ENCODE results near the gene BTF3L4.
"Not testable (repeated sequence)": the region's sequence is repeated elsewhere in the genome, so short reads cannot be mapped to it uniquely, and the experiment has no call there.

BTF3L4 gene

GRCh38 chr1:52055066-52055865 lies 829 bp upstream of the BTF3L4 start, which contains the start of gene TXNDC12:
TSS of gene TXNDC12 (minus strand) at chr1:52055191. CDS start at chr1:52055096, 95 bp downstream.
- DNase-seq (ENCODE audit: low read depth) = peak; percentile 92

GRCh38 chr1:52055866-52056162 lies 281 bp upstream of the BTF3L4 start:
- no peak for DNase-seq (ENCODE audit: low read depth)

DNA sequence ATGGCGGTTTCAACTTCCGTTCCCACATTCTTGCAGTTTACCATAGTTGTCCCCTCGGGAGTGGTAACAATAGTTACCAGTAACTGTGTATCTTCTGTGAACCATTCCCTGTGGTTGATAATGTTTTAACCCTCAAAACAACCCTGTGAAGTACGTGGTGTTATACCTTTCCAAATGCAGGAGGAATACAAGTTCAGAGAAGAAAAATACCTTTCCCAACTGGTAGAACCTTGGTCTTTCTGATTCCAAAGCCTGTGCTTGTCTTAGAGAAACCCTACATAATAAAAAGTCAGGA lies 789 bp downstream of the BTF3L4 start:
- DNase-seq (ENCODE audit: low read depth) = no peak

DNA sequence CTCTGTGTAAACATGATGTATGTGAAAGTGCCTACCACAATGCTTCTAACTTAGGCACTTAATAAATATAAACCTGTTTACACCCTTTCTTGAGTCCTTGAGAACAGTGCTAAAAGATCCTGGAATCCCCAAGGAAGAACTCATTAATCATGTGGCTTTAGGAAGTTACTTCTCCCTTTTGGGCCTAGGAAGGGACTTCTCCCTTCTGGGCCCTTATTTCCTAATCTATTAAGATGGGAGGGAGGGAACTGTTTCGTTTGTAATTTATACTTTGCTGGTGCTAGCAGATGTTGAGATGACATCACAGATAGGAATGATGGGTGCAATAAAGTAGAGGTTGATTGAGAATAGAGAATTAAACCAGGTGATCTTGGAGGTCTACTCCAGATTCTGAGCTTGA lies 1.2 kb downstream of the BTF3L4 start:
- no peak for DNase-seq (ENCODE audit: low read depth)

DNA sequence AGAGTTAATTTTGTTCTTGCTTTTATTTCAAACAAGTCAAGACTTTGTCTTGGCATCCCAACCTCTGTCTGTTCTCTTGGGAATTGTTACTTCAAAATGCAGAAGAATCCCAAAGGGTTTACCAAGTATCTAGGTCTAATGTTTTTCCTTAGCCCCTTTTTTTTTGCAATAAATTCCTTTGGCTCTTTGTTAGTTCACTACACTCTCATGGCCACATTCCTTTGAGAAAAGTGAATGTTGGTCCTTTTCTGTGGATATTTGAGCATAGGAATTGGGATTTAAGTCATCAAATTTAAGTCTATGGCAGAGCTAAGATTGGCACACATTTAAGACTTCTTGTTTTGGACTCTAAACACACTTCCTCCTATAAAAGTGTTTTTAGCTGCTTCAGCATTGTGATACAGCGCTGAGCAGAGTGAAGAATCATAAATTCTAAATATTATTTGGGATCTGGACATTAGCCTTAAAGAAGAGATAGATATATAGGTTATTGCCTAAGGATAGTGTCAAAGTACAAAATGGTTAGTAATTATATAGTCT lies 1.9 kb downstream of the BTF3L4 start:
- no peak for DNase-seq (ENCODE audit: low read depth)

DNA sequence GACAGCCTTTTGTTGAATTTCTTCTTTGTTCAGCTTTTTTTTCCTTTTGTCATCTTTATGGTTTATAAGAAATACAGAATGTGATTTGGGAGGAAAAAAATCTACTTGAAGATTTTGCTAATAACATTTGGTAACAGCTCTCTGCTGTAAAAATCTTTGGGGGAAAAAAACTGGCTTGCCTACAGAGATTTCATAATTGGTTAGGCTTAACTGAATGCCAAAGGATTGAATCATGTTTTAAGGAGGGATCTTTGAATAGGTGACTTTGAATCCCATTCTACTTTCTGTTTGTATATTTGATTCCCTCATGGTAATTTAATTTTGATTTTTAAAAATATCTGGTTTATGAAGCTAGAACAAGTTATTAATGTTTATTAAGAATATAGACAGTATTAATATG lies 3.2 kb downstream of the BTF3L4 start:
- no peak for DNase-seq (ENCODE audit: low read depth)

DNA sequence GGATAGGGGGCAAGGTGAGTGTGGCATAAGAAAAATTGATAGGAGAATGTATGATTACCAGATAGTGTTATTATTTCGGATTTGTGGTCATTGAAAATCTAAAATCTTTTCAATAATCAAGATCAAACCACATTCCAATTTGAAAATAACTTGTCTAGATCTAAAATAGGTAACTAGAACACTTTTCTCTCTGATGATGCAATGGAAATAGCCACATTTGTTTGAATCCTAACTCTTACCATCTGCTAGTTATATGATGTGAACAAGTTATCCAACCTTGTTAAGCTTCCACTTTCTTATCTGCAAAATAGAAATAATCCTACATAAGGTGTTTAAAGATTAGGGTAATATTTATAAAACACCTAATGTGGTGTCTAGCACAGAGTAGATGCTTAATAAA lies 3.8 kb downstream of the BTF3L4 start:
- DNase-seq (ENCODE audit: low read depth) = no peak

GRCh38 chr1:52060822-52061221 lies 4.7 kb downstream of the BTF3L4 start:
- DNase-seq (ENCODE audit: low read depth) = no peak

GRCh38 chr1:52063192-52063591 lies 7.1 kb downstream of the BTF3L4 start:
- no peak for DNase-seq (ENCODE audit: low read depth)

- no peak for DNase-seq (ENCODE audit: low read depth)
Observed at GRCh38 chr1:52070704-52071103, 14.6 kb downstream of the BTF3L4 start.

DNA sequence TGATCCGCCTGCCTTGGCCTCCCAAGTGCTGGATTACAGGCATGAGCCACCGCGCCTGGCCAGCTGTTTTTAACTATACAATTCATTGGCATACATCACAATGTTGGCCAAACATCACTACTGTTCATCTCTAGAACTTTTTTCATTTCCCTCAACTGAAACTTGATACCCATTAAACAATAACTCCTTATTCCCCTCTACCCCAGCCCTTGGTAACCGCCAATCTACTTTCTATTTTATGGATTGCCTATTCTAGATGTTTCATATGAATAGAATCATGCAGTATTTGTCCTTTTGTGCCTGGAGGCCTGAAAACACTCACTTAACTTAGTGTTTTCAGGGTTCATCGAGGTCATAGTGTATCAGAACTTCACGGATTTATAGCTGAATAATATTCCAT lies 16.2 kb downstream of the BTF3L4 start:
- no peak for DNase-seq (ENCODE audit: low read depth)

DNA sequence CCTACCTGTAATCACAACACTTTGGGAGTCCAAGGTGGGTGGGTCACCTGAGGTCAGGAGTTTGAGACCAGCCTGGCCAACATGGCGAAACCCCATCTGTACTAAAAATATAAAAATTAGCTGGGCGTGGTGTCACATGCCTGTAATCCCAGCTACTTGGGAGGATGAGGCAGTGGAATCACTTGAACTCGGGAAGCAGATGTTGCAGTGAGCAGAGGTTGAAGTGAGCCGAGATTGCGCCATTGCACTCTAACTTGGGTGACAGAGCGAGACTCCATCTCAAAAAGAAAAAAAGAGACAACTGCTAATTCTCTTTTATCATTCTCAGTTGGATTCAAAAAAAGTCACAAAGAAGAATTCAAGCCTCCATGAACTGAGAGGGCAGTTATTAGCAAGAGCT lies 21.2 kb downstream of the BTF3L4 start:
- DNase-seq (ENCODE audit: low read depth) = not testable (repeated sequence)

- DNase-seq (ENCODE audit: low read depth) = no peak
Observed at GRCh38 chr1:52080014-52080415, 23.9 kb downstream of the BTF3L4 start.

DNA sequence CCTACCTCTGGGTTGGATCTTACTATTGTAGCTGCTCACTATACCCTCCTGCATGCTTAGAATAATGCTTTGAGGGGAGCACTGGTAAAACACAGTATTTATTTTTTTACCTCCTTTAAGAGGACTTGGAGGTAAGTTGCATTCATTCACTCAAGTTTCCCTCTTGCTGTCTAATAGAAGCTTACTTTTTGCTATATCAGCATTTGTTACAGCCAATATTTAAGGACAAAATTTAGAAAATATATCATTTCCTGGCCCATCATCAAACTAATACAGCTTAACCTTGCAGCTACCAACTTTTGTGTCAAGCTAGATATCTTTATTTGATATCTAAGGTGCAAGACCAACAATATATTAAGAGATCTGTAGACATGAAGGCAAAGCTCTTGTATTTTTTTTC lies 31.8 kb downstream of the BTF3L4 start:
- DNase-seq (ENCODE audit: low read depth) = not testable (repeated sequence)

DNA sequence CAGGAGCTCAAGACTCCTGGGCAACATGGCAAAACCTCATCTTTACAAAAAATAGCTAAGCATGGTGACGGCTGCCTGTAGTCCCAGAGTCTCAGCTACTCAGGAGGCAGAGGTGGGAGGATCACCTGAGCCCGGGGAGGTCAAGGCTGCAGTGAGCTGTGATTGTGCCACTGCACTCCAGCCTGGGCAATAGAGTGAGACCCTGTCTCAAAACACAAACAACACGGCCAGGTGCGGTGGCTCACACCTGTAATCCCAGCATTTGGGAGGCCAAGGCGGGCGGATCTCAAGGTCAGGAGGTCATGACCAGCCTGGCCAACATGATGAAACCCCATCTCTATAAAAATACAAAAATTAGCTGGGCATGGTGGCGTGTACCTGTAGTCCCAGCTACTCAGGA lies 38.2 kb downstream of the BTF3L4 start:
- not testable (repeated sequence) for DNase-seq (ENCODE audit: low read depth)

DNA sequence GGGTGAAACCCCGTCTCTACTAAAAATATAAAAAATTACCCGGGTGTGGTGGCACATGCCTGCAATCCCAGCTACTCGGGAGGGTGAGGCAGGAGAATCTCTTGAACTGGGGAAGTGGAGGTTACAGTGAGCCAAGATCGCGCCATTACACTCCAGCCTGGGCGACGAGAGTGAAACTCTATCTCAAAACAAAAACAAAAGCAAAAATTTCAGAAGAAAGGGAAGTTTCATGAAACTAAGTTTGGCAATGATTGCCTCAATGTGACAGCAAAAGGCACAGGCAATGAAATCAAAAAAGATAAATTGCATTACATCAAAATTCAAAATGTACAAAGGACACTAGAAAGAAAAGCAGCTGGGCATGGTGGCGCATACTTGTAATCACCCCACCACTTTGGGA lies 40.1 kb downstream of the BTF3L4 start:
- DNase-seq (ENCODE audit: low read depth) = no peak

DNA sequence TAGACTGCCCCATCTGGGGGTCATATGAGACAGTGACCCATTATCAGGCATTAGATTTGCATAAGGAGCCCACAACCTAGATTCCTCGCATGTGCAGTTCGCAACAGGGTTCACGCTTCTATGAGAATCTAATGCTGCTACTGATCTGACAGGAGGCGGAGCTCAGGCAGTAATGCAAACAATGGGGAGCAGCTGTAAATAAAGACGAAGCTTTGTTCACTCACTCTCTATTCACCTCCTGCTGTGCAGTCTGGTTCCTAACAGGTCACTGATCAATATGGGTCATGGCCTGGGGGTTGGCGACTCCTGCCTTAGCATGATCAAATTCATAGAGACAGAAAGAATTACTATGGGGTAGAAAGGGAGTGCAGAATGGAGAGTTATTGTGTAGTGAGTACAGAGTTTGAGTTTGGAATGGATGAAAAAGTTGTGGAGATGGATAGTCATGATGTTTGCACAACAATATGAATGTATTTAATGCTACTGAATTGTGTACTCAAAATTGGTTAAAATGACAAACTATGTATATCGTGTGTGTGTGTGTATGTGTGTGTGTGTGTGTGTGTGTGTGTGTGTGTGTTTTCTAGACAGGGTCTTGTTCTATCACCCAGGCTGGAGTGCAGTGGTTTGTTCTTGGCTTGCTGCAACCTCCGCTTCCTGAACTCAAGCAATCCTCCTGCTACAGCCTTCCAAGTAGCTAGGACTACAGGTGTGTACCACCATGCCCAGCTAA lies 42.2 kb downstream of the BTF3L4 start:
- DNase-seq (ENCODE audit: low read depth) = no peak

DNA sequence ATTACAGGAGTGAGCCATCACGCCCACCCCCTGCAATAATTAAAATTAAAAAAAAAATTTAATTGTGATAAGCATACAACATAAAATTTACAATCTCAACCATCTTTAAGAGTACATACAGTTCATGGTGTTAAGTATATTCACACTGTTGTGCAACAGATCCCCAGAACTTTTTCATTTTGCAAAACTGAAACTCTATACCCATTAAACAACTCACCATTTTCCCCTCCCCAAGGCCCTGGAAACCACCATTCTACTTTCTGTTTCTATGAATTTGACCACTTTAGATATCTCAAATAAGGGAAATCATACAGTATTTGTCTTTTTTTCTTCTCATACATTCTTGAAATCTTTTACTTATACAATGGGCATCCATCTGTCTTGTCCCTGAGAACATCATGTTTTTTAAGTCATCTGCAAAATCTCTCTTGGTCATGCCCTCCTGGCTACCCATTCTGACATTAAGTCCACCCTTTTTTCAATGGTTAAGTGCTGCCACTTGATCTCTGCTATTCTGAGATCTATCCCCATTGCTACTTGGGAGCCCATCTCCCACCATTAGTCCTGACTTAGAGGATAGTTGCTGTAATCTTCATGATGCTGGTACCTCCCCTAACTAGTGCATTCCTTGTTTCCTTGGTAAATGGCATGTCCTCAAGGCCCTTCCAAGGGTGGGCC lies 46.4 kb downstream of the BTF3L4 start:
- DNase-seq (ENCODE audit: low read depth) = no peak

GRCh38 chr1:52111492-52111891 lies 55.4 kb downstream of the BTF3L4 start:
- no peak for DNase-seq (ENCODE audit: low read depth)

- no peak for DNase-seq (ENCODE audit: low read depth)
Observed at GRCh38 chr1:52112489-52112888, 56.4 kb downstream of the BTF3L4 start.

GRCh38 chr1:52119301-52120079 lies 63.4 kb downstream of the BTF3L4 start:
- DNase-seq (ENCODE audit: low read depth) = no peak

DNA sequence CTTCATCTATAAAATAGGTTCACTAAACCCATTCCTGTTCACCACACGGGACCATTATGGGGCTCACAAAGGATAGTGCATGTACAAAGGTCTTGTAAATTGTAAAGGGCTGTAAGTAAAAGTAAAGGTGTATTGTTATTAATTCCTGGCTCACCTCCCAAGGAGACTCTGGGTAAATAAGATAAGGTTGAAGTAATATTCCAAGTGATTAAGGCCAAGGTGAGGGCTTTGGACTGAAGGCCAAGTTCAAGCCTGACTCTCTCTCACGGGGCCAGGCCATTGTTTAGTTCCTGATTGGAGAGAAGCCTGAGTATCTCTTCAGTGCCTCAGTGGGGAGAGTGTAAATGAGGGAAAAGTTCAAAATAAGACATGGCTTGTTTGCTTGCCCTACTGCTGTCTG lies 66.3 kb downstream of the BTF3L4 start:
- DNase-seq (ENCODE audit: low read depth) = no peak

Data from fibroblast of the conjunctiva (primary cell).